ENCODE data around the gene ITIH6. TPM values are rescaled to one million over a fixed set of nuclear protein-coding genes. Genes with fewer than 3 reads are reported as not detected.

The ITIH6 gene
- total RNA-seq, 1 experiment from 2014 or later = 0.29 TPM

- H3K27me3 Mint-ChIP-seq (ENCODE audit: insufficient read depth, unreplicated experiment) = no peaks in the 10 kb centered on the region
- TF ChIP-seq CTCF (IDR thresholded peaks at IDR 0.05; ENCODE audit: insufficient read depth in 1 of 2, low read depth in 1 of 2, low read length in 1 of 2, severe bottlenecking in 1 of 2, unreplicated experiment in 1 of 2) = no peak
- BruUV-seq (replicated peaks) = no TSS peak
- Histone ChIP-seq H3K27me3 (replicated peaks; ENCODE audit: control insufficient read depth, insufficient read depth, low read length) (no peaks in the 10 kb centered on the region), H3K4me1 (no peaks in the 10 kb centered on the region), H3K36me3 (ENCODE audit: control insufficient read depth, insufficient read depth, low read length) (no peaks in the 10 kb centered on the region), H3K4me3 (ENCODE audit: low read depth, low read length) (no peak overlapping the region), H3K9me3 (no peaks in the 10 kb centered on the region)
- no peak for DNase-seq
- no peaks in the 10 kb centered on the region for H3K4me1 Mint-ChIP-seq (ENCODE audit: low read depth, unreplicated experiment)
- no peak overlapping the region for H3K27ac Mint-ChIP-seq (ENCODE audit: unreplicated experiment)
- ChIA-PET CTCF (no interaction called here), POLR2A (no interaction called here)
- no peaks in the 10 kb centered on the region for H3K36me3 Mint-ChIP-seq (ENCODE audit: insufficient read depth, unreplicated experiment)
- peaks cover 15% of the 10 kb centered on the region for H3K9me3 Mint-ChIP-seq (ENCODE audit: unreplicated experiment)
- intact Hi-C loops (cut with micrococcal nuclease; ENCODE audit: unreplicated experiment) = no loop called here
- no peak overlapping the region for H3K4me3 Mint-ChIP-seq (ENCODE audit: unreplicated experiment)
These were observed 39.7 kb downstream of the ITIH6 start for GRCh38 chrX:54758114-54759055.

GRCh38 chrX:54754854-54755253 is 43.2 kb downstream of the ITIH6 start:
- H3K27me3 ChIP-seq (replicated peaks; ENCODE audit: control insufficient read depth, insufficient read depth, low read length) = no peaks in the 10 kb centered on the region
- ChIA-PET CTCF (no interaction called here), POLR2A (interaction anchor here (0.6 kb wide), 1 partner anchor 60 kb away, joined by 3 read pairs; no protein-coding TSS in a partner anchor)
- no peak overlapping the region for H3K27ac Mint-ChIP-seq (ENCODE audit: unreplicated experiment)
- H3K27me3 Mint-ChIP-seq (ENCODE audit: insufficient read depth, unreplicated experiment) = no peaks in the 10 kb centered on the region
- no peaks in the 10 kb centered on the region for H3K4me1 Mint-ChIP-seq (ENCODE audit: low read depth, unreplicated experiment)
- no peaks in the 10 kb centered on the region for H3K36me3 Mint-ChIP-seq (ENCODE audit: insufficient read depth, unreplicated experiment)
- DNase-seq = no peak
- no peaks in the 10 kb centered on the region for H3K9me3 ChIP-seq
- BruUV-seq (replicated peaks) = no TSS peak
- TF ChIP-seq CTCF (IDR thresholded peaks at IDR 0.05; ENCODE audit: insufficient read depth in 1 of 2, low read depth in 1 of 2, low read length in 1 of 2, severe bottlenecking in 1 of 2, unreplicated experiment in 1 of 2) = no peak
- intact Hi-C loops (cut with micrococcal nuclease; ENCODE audit: unreplicated experiment) = no loop called here
- H3K9me3 Mint-ChIP-seq (ENCODE audit: unreplicated experiment) = no peaks in the 10 kb centered on the region
- H3K36me3 ChIP-seq (ENCODE audit: control insufficient read depth, insufficient read depth, low read length) = no peaks in the 10 kb centered on the region
- no peaks in the 10 kb centered on the region for H3K4me1 ChIP-seq
- H3K4me3 ChIP-seq (ENCODE audit: low read depth, low read length) = no peak overlapping the region
- H3K4me3 Mint-ChIP-seq (ENCODE audit: unreplicated experiment) = no peak overlapping the region

GRCh38 chrX:54748626-54749025 is 49.4 kb downstream of the ITIH6 start:
- no peak overlapping the region for H3K4me3 Mint-ChIP-seq (ENCODE audit: unreplicated experiment)
- no peaks in the 10 kb centered on the region for H3K9me3 ChIP-seq
- no peak for TF ChIP-seq CTCF (IDR thresholded peaks at IDR 0.05; ENCODE audit: insufficient read depth in 1 of 2, low read depth in 1 of 2, low read length in 1 of 2, severe bottlenecking in 1 of 2, unreplicated experiment in 1 of 2)
- no peak overlapping the region for H3K4me3 ChIP-seq (ENCODE audit: low read depth, low read length)
- ChIA-PET CTCF (no interaction called here), POLR2A (no interaction called here)
- no peak for DNase-seq
- no peaks in the 10 kb centered on the region for H3K4me1 Mint-ChIP-seq (ENCODE audit: low read depth, unreplicated experiment)
- H3K4me1 ChIP-seq = no peaks in the 10 kb centered on the region
- BruUV-seq (replicated peaks) = no TSS peak
- H3K27me3 Mint-ChIP-seq (ENCODE audit: insufficient read depth, unreplicated experiment) = no peaks in the 10 kb centered on the region
- no peaks in the 10 kb centered on the region for H3K27me3 ChIP-seq (replicated peaks; ENCODE audit: control insufficient read depth, insufficient read depth, low read length)
- peaks cover 2% of the 10 kb centered on the region for H3K9me3 Mint-ChIP-seq (ENCODE audit: unreplicated experiment)
- H3K36me3 ChIP-seq (ENCODE audit: control insufficient read depth, insufficient read depth, low read length) = no peaks in the 10 kb centered on the region
- H3K27ac Mint-ChIP-seq (ENCODE audit: unreplicated experiment) = no peak overlapping the region
- intact Hi-C loops (cut with micrococcal nuclease; ENCODE audit: unreplicated experiment) = no loop called here
- H3K36me3 Mint-ChIP-seq (ENCODE audit: insufficient read depth, unreplicated experiment) = no peaks in the 10 kb centered on the region
